NCI-H2107 treated with DMSO at 0.1 percent for 48 hours (cell line): ENCODE measurements around the gene VPS35L.
"Not testable (repeated sequence)": the region's sequence is repeated elsewhere in the genome, so short reads cannot be mapped to it uniquely, and the experiment has no call there.

Experiments
- DNase-seq: peaks from one replicate; lab custom pipeline; 2025; ENCODE audit not compliant: unreplicated experiment; lab: John Stamatoyannopoulos, UW

Gene VPS35L

DNA sequence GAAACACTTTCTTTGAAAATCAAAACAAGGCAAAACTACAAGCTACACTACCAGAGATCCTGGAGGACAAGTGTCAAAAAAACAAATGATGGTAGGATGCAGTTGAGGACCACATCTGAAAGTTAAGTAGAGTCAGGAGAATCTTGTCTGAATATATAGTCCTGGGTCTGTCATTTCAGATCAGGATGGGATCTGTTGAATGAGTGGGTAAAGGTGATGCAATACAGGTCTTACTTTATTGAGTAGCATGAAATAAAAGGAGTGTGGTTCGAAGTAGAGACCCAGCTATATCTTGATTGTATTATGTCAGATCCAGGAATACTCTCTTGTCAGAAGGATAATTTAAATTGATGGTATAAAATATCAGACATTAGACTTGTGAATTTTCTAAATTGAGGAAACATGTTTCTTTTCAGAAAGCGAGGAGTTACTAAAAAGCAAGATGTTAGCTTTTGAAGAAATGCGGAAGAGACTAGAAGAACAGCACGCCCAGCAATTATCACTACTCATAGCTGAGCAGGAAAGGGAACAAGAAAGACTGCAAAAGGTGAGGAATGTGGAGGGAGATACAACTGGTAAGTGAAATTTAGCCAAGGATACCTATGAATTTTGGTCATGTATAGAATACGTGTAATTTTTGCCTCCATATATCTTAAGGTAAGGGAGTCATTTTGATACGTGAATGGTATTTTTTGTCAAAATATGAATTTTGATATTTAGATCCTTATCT lies 15.1 kb upstream of the VPS35L start:
- DNase-seq: no peak

DNA sequence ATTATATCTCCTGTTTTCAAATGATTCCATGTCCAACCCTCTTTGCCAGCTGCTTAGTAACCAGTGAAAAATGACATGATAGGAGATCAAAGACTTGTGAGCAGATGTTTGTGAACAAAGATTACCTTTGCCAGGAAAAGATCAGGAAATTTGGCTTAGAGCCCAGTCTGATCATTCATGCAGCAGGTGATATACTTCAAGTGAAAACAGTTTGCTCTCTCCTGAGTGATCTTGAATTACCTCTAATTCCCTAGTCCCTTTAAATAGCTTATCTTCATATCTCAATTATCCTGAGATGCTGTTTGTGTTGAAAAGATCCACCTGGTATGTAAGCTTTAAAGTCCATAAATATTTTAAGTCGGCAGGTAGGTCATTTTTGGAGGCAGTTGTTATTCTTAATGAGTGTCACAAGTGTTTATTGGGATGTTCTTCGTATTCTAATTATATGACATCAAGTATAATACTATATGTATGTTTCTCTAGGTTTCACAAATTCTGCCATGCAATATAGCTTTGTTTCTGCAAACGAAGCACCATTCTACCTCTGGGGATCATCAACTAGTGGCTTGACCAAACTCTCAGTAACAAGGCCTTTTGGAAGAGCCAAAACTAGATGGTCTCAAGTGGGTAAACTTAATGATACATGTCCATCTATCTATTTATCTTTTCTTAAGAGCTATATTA lies 13.2 kb upstream of the VPS35L start:
- peak; percentile 88 for DNase-seq

DNA sequence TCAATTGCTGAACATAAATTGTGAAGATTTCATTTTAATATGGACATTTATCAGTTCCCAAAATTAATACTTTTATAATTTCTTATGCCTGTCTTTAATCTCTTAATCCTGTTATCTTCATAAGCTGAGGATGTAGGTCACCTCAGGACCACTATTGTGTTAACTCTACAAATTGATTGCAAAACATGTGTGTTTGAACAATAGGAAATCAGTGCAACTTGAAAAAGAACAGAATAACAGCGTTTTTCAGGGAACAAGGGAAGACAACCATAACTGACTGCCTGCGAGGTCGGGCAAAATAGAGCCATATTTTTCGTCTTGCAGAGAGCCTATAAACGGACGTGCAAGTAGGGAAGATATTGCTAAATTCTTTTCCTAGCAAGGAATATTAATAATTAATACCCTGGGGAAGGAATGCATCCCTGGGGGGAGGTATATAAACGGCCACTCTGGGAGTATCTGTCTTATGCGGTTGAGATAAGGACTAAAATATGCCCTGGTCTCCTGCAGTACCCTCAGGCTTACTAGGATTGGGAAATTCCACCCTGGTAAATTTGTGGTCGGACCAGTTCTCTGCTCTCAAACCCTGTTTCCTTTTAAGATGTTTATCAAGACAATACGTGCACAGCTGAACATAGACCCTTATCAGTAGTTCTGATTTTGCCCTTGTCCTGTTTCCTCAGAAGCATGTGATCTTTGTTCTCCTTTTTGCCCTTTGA lies 12.1 kb upstream of the VPS35L start:
- not testable (repeated sequence) for DNase-seq

DNA sequence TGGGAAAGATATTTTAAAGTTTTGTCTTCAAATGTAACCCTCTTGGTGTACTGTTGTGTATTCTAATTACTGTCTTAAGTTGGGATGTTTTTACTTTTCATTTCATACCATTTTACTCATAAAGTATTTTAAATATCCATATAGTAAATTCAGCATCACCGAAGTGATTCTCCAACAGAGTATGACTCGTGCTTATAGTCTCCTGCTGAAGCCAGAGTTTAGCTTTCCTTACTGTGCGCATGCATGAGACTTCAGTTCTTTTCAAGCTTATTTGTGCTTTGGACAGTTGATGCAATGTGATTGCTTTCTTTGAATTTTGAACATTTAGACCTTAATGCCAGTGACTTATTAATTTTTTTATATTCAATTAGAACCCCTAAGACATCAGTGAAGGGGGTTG lies 7.4 kb upstream of the VPS35L start:
- no peak for DNase-seq

DNA sequence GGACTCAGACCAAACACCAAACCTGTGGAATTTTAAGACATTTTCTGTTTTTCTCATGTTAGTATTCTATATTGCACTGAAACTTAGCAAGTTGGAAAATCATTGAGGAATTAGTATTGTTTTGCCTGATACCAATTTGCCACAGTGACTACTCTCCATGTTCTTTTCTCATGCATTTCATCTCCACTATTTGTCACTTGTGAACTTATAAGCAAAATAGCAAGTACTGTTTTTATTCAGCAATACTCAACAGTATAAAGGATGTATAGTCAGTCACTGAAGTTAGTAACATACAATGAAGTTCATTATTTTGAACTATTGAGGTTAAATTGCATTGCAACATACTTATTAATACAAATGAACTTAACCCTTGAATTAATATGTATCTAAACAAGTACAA lies 5.8 kb upstream of the VPS35L start:
- no peak for DNase-seq

DNA sequence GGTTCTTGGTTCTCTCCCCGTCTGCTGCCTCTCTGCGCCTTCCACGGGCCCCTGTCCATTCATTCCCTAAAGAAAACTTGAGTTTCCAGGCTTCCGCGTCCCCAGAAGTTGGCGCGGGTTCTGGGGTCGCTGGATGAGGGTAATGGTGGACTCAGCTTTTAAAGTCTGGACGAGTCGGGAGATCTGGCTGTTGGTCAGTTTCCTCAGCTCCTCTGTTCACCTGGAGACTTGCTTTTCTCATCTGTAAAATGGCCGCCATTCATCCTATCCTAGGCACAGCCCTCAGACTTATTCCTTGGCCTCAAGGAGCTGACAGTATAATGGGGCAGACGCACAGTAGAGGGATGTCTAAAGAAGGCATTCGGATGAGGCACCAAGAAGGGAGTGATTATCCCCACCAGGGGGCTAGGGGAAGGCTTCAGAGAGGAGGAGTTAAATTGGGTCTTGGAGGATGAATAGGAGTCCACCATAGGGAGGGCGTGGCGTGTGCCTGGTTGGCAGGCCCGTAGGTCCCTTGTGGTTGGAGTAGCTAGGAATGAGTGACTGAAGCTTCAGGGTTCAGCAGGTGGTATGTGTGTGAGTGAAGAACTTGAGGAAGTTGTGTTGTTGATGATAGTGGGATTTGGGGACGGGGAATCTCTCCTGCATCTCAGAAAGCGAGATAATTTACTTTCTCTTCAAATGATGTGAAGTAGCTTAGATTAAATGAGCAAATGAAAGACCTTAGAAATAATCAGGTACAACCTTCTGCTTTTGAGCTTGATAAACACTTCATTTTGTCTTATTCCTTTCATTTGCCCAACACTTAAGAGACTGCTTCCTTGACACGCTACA lies 652 bp downstream of the VPS35L start:
- DNase-seq: no peak

DNA sequence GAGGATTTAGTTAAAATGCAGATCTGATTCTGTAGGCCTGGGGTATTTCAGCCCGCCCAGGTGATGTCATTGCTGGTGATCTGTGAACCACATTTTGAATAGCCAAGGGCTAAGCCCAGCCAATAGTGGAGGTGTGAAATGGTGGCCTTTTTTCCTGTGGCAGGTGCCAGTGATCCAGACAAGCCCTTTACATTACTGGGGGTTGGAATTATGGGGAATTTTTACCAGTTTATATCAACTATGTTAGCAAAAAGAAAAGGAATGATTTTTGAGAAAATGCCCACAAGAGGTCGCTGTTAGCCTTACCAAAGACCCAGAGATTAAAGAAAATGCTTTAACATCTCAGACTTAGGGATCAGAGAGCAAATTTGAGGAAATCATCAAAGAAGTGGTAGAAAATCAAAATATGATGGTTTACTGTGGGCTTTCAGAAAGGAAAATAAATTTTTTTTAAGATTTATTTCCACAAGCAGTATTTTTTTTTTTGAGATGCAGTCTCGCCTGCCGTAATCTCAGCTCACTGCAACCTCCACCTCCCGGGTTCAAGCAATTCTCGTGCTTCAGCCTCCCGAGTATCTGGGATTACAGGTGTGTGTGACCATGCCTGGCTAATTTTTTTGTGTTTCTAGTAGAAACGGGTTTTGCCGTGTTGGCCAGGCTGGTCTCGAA lies 3.9 kb downstream of the VPS35L start:
- DNase-seq: peak; percentile 24

DNA sequence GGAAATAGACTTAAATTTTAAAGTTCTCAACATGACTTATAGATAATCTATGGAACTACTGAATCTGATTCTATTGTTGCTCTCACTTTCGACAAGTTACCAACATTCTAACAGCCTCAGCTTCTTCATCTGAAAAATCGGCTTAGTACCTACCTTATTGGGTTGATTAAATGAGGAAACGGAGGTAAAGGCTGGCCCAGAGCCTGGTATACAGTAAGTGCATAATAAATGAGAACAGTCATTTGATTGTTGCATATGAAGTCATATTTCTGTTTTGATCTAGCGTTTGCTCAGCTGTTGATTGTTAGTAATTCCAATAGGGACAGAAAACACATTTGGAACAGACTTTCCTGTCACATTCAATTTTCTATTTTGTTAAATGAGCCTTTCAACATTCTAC lies 4.6 kb downstream of the VPS35L start:
- no peak for DNase-seq

DNA sequence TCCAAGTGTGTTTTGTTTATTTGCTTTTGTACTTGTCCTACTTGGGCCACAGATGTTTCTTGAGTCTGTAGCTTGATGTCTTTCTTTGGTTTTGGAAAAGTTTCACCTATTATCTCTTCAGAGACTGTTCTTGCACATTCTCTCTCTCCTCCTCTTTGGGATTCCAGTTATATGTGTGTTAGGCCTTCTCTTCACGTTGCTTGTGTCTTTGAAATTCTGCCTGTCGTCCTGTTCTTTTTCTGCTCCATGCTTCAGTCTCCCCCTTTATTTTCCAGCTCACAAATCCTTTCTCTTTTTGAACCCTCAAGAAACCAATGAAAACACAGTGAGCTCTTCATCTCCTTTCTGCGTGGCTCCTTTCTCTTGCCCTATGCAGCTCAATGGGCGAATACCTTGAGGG lies 7.9 kb downstream of the VPS35L start:
- DNase-seq: no peak

DNA sequence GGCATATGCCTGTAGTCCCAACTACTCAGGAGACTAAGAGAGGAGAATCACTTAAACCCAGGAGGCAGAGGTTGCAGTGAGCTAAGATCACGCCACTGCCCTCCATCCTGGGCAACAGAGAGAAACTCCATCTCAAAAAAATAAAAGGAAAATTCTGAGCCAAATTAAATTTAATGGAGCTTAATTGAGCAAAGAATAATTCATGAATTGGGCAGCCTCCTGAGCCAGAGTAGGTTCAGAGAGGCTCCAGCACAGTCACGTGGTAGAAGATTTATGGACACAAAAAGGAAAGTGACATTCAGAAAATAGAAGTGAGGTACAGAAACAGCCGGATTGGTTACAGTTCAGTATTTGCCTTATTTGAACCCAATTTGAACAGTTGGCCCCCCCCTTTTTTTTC lies 10.9 kb downstream of the VPS35L start:
- no peak for DNase-seq

DNA sequence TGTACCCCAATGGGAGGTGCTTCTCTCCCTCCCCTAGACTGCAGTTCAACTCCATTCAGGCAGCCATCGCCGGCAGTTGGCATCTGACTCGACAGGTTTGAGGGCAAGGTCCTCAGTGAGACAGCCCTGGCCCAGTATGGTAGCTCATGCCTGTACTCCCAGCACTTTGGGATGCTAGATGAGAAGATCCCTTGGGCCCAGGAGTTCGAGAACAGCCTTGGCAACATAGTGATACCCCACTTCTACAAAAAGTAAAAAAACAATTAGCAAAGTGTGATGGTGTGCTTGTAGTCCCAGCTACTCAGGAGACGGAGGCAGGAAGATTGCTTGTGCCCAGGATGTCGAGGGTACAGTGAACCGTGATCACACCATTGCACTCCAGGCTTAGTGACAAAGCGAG lies 12.1 kb downstream of the VPS35L start:
- no peak for DNase-seq

DNA sequence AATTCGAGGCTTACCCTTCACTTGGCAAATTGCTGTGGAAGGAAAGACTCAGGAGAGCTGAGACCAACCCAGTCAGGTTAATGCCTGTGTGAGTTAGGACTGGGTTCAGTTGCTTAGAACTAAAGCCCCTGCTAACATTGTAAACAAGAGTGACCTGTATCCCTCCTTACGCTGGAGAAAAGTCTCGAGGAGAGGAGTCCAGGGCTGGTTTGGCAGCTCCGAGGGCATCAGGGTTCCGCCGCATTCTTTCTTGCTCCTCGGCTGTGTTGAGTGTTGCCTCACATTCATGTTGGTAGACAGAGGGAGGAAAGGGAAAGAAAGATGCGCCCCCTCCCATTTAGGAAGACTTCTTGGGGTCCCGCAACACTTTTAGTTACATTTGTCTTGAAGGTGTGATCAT lies 18.5 kb downstream of the VPS35L start:
- DNase-seq: no peak

DNA sequence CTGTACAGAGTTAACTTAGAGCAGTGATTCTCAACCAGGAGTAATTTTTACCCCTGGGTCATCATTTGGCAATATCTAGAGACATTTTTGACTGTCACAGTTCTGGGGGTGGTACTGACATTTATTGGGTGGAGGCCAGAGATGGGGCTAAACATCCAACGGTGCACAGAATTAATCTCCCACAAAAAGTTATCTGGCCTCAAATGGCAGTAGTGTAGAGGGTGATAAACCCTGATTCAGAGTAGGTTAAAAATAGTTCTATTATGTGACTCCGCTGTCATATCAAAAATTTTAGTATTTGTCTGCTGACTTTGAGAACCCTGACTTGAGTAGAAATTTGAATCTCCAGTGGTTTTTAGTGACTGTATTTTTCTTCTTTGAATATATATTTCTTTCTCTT lies 19.1 kb downstream of the VPS35L start:
- DNase-seq: no peak

DNA sequence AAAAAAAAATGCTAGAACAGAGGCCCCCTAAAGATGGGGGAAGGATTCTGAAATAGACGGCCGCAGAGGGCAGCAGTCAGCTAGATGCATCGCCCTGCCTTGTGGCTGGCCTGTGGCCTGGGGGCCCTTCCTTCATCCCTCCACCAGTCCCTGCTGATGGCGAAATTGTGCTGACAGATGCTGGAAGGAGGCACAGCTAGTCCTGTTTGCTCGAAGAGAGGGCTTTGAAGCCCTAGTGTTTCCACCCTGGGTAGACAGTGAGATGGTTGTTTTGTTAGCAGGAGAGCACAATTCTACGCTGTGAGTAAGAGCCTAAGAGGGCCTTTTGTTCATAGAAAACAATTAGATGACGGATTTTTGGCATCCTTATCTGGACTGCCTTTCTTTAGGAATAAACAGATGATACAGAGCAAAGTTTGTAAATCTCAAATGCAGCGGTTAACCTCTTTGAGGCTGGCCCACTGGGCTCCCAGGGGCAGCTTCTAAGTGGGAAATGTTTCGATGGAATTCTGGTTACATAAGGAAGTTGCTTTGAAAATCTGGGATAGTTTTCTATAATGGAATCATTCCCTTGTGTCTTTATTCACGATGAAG lies 23.0 kb downstream of the VPS35L start:
- no peak for DNase-seq

DNA sequence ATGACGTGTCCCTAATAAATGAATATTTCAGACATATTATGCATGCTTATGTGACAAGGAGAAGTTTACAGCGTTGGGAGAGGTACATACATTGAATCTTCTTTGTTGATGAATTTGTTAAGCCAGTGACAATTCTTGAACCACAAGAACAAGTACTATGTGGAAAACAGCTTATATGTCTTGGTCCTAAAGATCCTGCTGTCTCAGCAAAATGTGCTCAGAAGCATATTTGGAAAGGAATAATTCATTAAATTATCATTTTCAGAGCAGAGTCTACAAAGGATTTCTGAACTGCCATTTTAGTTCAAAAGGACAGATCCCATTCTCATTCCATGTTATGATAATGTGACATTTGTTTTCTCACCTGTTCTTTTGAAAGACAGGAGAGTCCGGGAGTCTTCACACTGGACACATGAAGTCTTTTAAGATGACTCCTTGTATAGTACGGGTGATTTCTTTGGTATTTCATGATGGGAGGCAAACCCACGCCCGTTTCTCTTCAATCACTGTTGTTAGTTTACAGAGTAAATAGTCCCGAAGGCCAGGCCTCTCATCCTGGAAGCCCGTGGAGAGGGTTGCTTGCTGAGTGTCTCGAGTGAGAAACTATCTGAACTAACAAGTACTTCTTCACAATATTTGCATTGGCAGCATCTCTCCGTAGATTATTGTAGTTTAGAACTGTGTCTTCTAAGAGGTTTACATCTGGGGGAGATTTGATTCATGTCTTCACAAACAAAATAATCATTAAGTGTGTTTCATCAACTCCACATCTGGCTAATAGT lies 26.7 kb downstream of the VPS35L start:
- no peak for DNase-seq

DNA sequence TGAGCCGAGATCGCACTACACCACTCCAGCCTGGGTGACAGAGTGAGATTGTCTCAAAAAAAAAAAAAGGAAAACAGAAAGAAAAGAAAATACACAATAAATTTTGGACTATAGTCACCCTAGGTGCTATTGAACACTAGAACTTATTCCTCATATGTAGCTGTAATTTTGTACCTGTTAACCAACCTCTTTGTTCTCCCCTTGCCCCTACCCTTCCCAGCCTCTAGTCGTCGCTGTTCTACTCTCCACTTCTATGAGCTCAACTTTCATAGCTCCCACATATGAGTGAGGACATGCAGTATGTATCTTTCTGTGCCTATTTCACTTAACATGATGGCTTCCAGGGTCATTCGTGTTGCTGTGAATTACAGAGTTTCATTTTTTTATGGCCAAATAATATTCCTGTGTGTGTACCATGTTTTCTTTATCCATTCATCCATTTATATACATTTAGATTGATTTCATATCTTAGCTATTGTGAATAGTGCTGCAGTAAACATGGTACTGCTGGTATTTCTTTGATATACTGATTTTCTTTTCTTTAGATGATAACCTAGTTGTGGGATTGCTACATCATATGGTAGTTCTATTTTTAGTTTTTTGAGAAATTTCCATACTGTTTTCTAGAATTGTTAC lies 28.3 kb downstream of the VPS35L start:
- peak; percentile 60 for DNase-seq

DNA sequence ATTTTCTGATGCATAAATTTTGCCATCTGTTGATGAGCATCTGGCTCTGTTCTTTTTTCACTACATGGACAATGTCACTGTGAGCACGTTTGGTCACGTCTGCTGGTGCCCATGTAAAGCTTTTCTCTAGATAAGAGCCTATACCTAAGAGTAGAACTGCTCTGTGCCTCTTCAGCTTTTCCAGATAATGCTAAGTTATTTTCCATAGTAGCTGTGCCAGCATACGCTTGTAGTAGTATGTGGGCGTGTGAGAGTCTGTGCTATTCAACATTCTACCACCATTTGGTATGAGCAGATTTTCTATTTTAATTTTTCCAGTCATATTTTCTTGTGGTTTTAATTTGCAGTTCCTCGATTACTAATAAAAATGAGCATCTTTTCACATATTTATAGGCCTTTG lies 33.2 kb downstream of the VPS35L start:
- no peak for DNase-seq

DNA sequence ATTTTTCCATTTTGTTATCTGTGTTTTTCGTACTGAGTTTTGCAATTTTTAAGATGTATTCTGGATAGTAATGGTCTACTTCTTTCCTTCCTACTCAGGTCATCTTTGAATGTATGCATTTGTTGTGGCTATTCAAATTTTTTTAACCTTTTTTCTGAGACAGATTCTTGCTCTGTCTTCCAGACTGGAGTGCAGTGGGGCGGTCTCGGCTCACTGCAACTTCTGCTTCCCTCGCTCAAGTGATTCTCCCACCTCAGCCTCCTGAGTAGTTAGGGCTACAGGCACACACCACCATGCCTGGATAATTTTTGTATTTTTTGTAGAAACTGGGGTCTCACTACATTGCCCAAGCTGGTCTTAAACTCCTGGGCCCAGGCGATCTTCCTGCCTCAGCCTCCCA lies 33.6 kb downstream of the VPS35L start:
- DNase-seq: no peak

DNA sequence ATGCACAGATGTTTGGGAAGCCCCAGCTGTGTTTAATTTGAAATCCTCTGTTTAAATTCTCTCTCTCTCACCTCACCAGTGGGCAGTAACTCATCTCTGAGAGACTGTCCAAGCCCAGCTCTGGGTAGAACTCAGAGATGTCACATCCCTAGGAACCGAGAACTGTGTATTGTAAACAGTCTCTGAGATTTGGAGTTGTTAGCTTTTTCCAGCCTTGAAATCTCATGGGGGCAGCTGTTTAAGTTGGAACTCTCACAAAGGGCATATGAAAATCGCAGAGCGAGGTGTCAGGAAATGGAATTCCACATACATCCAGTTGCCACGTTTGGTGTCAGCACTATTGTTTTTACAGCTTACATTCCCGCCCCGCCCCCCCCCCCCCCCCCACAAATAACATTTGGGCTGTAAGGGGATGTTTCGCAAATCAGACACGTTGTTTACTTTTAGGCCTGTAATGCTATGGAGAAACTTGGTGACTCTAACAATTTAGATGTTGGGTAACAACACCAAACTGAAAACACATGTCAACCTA lies 34.3 kb downstream of the VPS35L start:
- no peak for DNase-seq
